B cell (primary cell): ENCODE measurements around the gene SULT2B1. TPM values are rescaled to one million over a fixed set of nuclear protein-coding genes. Genes with fewer than 3 reads are reported as not detected.

Source experiments
- ATAC-seq: fragments of 200-7000 bp; cut with Tn5 transposase; one replicate; pipeline ENCODE4 v1.10.0; 2021; ENCODE audit warnings: low read depth, mild to moderate bottlenecking, moderate number of reproducible peaks, moderate library complexity
- CTCF ChIA-PET: fragments of 350-600 bp; sonication (Branson Sonifier 250); formaldehyde crosslinking; loops from one replicate; lab custom pipeline; 2021; ENCODE audit warnings: antibody characterized with exemption, inconsistent platforms; lab: Charles Lee
- POLR2A ChIA-PET: fragments of 350-600 bp; sonication (Branson Sonifier 250); formaldehyde crosslinking; loops from one replicate; lab custom pipeline; 2021; ENCODE audit warnings: antibody characterized with exemption; lab: Charles Lee
- DNase-seq: peaks from one replicate; pipeline ENCODE4 v3.0.0; 2013
- H2AFZ ChIP-seq: 2 replicates; pipeline ENCODE4 v1.6.1; 2012; ENCODE audit warnings: mild to moderate bottlenecking, low read depth, low read length; ENCODE audit not compliant: insufficient read depth, poor library complexity, severe bottlenecking
- H3K27ac ChIP-seq, 2 donors: 1 replicate in 1 of 2; 2 replicates in 1 of 2; pipeline ENCODE4 v1.5.1; 2012 to 2013; ENCODE audit warnings: low read length in 2 of 2, mild to moderate bottlenecking in 2 of 2, moderate library complexity in 1 of 2
- H3K27me3 ChIP-seq, 4 experiments: fragments of 200-600 bp in 1 of 4; sonication (generic) in 1 of 4; replicated peaks in 1 of 4; 1 replicate in 2 of 4; 2 replicates in 2 of 4; pipeline versions ENCODE4 v1.6.1 to v1.7.0; 2013 to 2016; ENCODE audit warnings: low read length in 3 of 4, mild to moderate bottlenecking in 2 of 4, mixed read lengths in 1 of 4, moderate library complexity in 1 of 4; ENCODE audit not compliant: insufficient read depth in 4 of 4, control insufficient read depth in 3 of 4; ENCODE audit errors: control extremely low read depth in 1 of 4
- H3K36me3 ChIP-seq, 2 experiments: replicated peaks in 1 of 2; 1 replicate in 1 of 2; 2 replicates in 1 of 2; pipeline versions ENCODE4 v1.6.1 to v1.7.1; 2013; ENCODE audit warnings: low read length in 1 of 2; ENCODE audit not compliant: insufficient read depth in 2 of 2, control insufficient read depth in 1 of 2; ENCODE audit errors: control extremely low read depth in 1 of 2, extremely low read depth in 1 of 2
- H3K4me1 ChIP-seq, 2 donors: fragments of 200-600 bp in 1 of 2; sonication (generic) in 1 of 2; 1 replicate in 1 of 2; 2 replicates in 1 of 2; pipeline versions ENCODE4 v1.5.1 to v1.6.1; 2013 to 2017; ENCODE audit warnings: low read length in 2 of 2; ENCODE audit not compliant: control insufficient read depth in 2 of 2, insufficient read depth in 2 of 2
- H3K4me2 ChIP-seq: replicated peaks from 2 replicates; pipeline ENCODE3; 2012; ENCODE audit warnings: mild to moderate bottlenecking, low read depth, low read length; ENCODE audit not compliant: poor library complexity, severe bottlenecking
- H3K4me3 ChIP-seq, 5 experiments: fragments of 200-600 bp in 1 of 5; sonication (generic) in 1 of 5; 1 replicate in 3 of 5; 2 replicates in 2 of 5; pipeline versions ENCODE4 v1.5.1 to v1.7.0; 2011 to 2016; ENCODE audit warnings: low read length in 4 of 5, mild to moderate bottlenecking in 4 of 5, low read depth in 2 of 5, control low read depth in 1 of 5, moderate library complexity in 1 of 5; ENCODE audit not compliant: insufficient read depth in 1 of 5; ENCODE audit errors: control extremely low read depth in 1 of 5, extremely low read depth in 1 of 5
- H3K79me2 ChIP-seq: fragments of 200-600 bp; sonication (generic); one replicate; pipeline ENCODE4 v1.6.0; 2016; ENCODE audit warnings: low read length; ENCODE audit not compliant: control insufficient read depth, insufficient read depth
- H3K9ac ChIP-seq: fragments of 200-600 bp; sonication (generic); 2 replicates; pipeline ENCODE4 v1.6.1; 2017; ENCODE audit warnings: mild to moderate bottlenecking, low read length, moderate library complexity
- H3K9me3 ChIP-seq, 3 donors: one replicate each; pipeline versions ENCODE4 v1.6.1 to v1.7.1; 2013; ENCODE audit warnings: low read length in 2 of 3; ENCODE audit not compliant: control insufficient read depth in 2 of 3, insufficient read depth in 1 of 3; ENCODE audit errors: control extremely low read depth in 1 of 3
- H4K20me1 ChIP-seq: 2 replicates; pipeline ENCODE4 v1.6.0; 2012; ENCODE audit warnings: mild to moderate bottlenecking, low read length; ENCODE audit not compliant: insufficient read depth, control insufficient read depth, poor library complexity, severe bottlenecking
- H3K27ac Mint-ChIP-seq: one replicate; pipeline ENCODE4 v1.8.0; 2021; ENCODE audit warnings: mixed read lengths
- H3K27me3 Mint-ChIP-seq: one replicate; pipeline ENCODE4 v1.8.0; 2021; ENCODE audit warnings: mixed read lengths
- H3K4me1 Mint-ChIP-seq: one replicate; pipeline ENCODE4 v1.8.0; 2021; ENCODE audit warnings: mixed read lengths
- H3K4me3 Mint-ChIP-seq: one replicate; pipeline ENCODE4 v1.8.0; 2021; ENCODE audit warnings: mixed read lengths
- H3K9me3 Mint-ChIP-seq: one replicate; pipeline ENCODE4 v1.8.0; 2022; ENCODE audit warnings: mixed read lengths; ENCODE audit not compliant: insufficient read depth
- CTCF ChIP-seq: fragments of 200-600 bp; IDR thresholded peaks from one replicate; pipeline ENCODE4 v1.8.0; 2022; ENCODE audit warnings: antibody characterized with exemption, mild to moderate bottlenecking
- EZH2 ChIP-seq: IDR thresholded peaks from 2 replicates; pipeline ENCODE4 v1.6.1; 2012; ENCODE audit warnings: borderline replicate concordance, low read depth, mild to moderate bottlenecking, moderate library complexity, low read length; ENCODE audit not compliant: insufficient read depth, poor library complexity, severe bottlenecking
- WGBS: methylation state at CpG from one replicate; pipeline ENCODE4 v1.1.5; 2013; ENCODE audit warnings: missing lambda C conversion rate; ENCODE audit not compliant: insufficient coverage; 5-methylcytosine and 5-hydroxymethylcytosine counted together
- intact Hi-C: fragments of 100-400 bp; cut with micrococcal nuclease; formaldehyde crosslinking; loops from one replicate; pipeline ENCODE4 v1.10.0; 2022
- polyA plus RNA-seq: library from polyadenylated mRNA; depleted of rRNA; stranded (reverse); fragments of >200 nt; gene quantifications from 2 replicates; pipeline ENCODE4 v1.2.3, GENCODE V29; 2012
- total RNA-seq, 2 donors: library from RNA; stranded (reverse); fragments of 120-200 nt in 1 of 2; gene quantifications; 1 replicate in 1 of 2; 2 replicates in 1 of 2; pipeline versions ENCODE4 v1.2.3 to v1.2.4, GENCODE V29; 2013 to 2022

The SULT2B1 gene
- total and polyA plus RNA-seq, 2 donors (not counting 1 experiment from before 2014, with no cell fraction given), result not detected

DNA sequence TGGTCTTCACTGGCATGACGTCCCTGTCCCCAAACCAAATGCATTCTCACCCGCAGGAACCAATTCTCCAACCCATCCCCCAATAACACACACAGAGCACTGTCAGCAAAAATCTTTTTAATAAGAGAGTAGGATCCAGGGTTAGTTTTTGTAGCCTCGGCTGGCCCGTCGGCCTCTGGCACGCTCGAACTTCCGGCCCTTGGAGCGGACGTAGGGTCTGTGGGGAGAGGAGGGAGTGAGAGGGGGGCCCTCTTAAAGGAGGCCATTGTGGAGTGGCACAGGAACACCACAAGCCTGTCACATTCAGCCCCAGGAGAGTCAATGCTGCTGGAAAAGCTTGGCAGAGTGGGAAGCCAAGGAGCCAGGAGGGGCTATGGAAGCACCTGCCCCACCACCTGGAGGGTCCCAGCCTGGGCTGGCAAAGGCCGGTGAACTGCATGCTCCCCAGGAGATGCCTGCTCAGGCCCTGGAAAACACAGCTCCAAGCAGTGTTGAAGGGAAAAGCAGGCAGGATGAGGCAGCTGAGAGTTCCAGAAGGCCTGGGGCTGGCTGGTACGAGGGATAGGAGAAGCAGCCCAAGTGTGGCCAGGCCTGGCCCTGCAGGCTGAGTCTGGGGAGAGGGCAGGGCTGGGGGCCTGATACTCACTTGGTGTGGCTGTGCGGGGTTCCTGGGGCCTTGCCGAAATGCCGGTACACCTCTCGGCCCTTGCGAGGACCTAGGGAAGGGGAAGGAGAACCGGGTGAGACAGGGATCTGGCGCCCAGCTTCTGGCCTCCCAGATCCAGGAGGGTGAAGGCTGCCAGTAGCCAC, 63.5 kb downstream of the SULT2B1 start:
- Mint-ChIP-seq H3K4me3 (no peak overlapping the region), H3K4me1 (peaks cover 41% of the 10 kb centered on the region), H3K27ac (no peak overlapping the region), H3K9me3 (no peaks in the 10 kb centered on the region), H3K27me3 (no peaks in the 10 kb centered on the region)
- 95% methylated on average over 9 of the region's 19 CpGs for WGBS
- H4K20me1 ChIP-seq, result peaks cover 41% of the 10 kb centered on the region
- TF ChIP-seq CTCF (no peak), EZH2 (no peak)
- POLR2A ChIA-PET, result no interaction called here
- CTCF ChIA-PET, result interaction anchor here (0.6 to 3.9 kb wide), 3 partner anchors 8 to 299 kb away, joined by 3 to 25 read pairs (median 4); partner anchors contain the start of gene SPACA4
- no peak overlapping the region for H3K27ac ChIP-seq
- H3K4me3 ChIP-seq, result no peak overlapping the region
- no peaks in the 10 kb centered on the region for H3K27me3 ChIP-seq
- H3K36me3 ChIP-seq, result peaks cover 0 to 35% of the 10 kb centered on the region in 2 experiments
- peaks cover 17 to 31% of the 10 kb centered on the region in 2 donors for H3K4me1 ChIP-seq
- no peak overlapping the region for H2AFZ ChIP-seq
- DNase-seq, result no peak
- intact Hi-C loops, result no loop called here
- no peaks in the 10 kb centered on the region for H3K9me3 ChIP-seq
- H3K79me2 ChIP-seq, result peaks cover 17% of the 10 kb centered on the region
- H3K4me2 ChIP-seq, result no peak overlapping the region
- no peak for ATAC-seq
- H3K9ac ChIP-seq, result no peak overlapping the region

DNA sequence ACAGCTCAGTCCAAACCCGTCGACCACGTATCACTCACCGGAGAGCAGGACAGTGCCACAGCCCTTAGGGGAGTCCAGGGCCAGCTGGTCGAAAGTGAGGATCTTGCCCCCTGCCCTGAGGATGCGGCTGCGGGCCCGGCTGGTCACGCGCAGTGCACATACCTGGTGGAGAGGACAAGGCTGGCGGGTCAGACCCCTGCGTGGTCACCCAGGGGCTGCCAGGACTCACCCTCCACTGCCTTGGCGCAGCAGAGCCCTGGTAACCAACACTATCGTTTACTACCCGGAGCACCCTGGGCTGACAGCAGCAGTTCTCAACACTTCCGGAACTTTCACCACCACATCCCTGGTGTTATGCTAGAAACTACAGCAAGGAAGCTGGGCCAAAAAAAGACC, 64.1 kb downstream of the SULT2B1 start:
- Mint-ChIP-seq H3K9me3 (no peaks in the 10 kb centered on the region), H3K4me1 (peaks cover 41% of the 10 kb centered on the region), H3K27ac (peak overlapping the region; percentile 55), H3K27me3 (no peaks in the 10 kb centered on the region), H3K4me3 (peak overlapping the region; percentile 37)
- no peaks in the 10 kb centered on the region for H3K27me3 ChIP-seq
- no peak for DNase-seq
- peaks cover 17 to 31% of the 10 kb centered on the region in 2 donors for H3K4me1 ChIP-seq
- 93% methylated on average over 13 of the region's 16 CpGs for WGBS
- intact Hi-C loops, result no loop called here
- no peaks in the 10 kb centered on the region for H3K9me3 ChIP-seq
- H3K36me3 ChIP-seq, result peaks cover 0 to 35% of the 10 kb centered on the region in 2 experiments
- no peak overlapping the region for H3K4me3 ChIP-seq
- H3K79me2 ChIP-seq, result peaks cover 17% of the 10 kb centered on the region
- H3K9ac ChIP-seq, result no peak overlapping the region
- TF ChIP-seq CTCF (no peak), EZH2 (no peak)
- H3K27ac ChIP-seq, result no peak overlapping the region
- POLR2A ChIA-PET, result interaction anchor here (0.6 kb wide), 1 partner anchor 20 kb away, joined by 4 read pairs; no protein-coding TSS in a partner anchor
- CTCF ChIA-PET, result interaction anchor here (0.6 to 3.9 kb wide), 3 partner anchors 8 to 300 kb away, joined by 3 to 25 read pairs (median 4); partner anchors contain the start of gene SPACA4
- H3K4me2 ChIP-seq, result no peak overlapping the region
- no peak for ATAC-seq
- no peak overlapping the region for H2AFZ ChIP-seq
- peaks cover 41% of the 10 kb centered on the region for H4K20me1 ChIP-seq
